HG02938 (cell line): ENCODE measurements around the gene COASY.

Experiments used
- ATAC-seq: cut with Tn5 transposase; IDR thresholded peaks from one replicate; pipeline ENCODE4 v1.9.1; 2021; ENCODE audit warnings: mild to moderate bottlenecking, moderate library complexity; ENCODE audit not compliant: unreplicated experiment

The COASY gene

GRCh38 chr17:42609814-42610801, 48.2 kb downstream of the COASY start:
- peak; percentile 10 for ATAC-seq

DNA sequence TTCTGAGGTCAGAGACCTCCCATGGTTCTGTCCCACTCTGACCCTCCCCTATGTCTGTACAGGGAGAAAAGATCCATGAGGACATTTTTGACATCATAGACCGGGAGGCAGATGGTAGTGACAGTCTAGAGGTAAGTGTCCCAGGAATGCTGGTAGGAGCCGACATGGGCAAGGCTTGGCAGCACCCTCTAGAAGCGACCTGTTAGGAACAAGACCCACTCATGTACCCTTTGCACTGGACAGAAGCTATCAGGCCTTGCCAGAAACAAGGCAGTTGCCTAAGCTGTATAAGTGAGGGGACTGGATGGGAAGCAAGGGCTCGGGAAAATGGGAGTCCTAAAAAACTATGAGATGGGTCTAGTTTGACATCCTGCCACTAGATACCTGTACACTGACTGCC, 50.1 kb downstream of the COASY start:
- no peak for ATAC-seq

DNA sequence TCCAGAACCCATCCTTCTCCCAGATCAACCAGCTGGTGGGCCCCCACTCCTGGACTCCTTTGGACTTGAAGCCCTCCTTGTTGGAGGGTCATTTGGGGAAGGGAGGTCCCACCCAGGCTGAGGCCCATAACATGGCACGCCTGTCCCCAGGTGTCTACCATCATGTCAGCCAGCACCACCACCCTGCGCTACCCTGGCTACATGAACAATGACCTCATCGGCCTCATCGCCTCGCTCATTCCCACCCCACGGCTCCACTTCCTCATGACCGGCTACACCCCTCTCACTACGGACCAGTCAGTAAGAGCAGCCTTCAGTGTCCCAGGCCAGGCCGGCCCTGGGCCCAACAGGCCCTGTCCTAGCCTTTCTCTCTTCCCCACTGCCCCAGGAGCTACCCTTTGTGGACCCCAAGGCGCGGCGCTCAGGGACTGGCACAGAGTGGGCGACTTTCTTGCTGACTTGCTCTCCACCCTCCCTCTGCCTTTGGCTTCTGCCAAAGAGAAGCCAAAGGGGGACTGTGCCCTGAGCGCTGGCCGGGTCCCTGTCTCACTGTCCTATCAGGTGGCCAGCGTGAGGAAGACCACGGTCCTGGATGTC, 51.8 kb downstream of the COASY start:
- ATAC-seq: no peak
